Measurements from ENCODE around the gene CARM1. TPM values are rescaled to one million over a fixed set of nuclear protein-coding genes. Genes with fewer than 3 reads are reported as not detected.
"Not testable (repeated sequence)": the region's sequence is repeated elsewhere in the genome, so short reads cannot be mapped to it uniquely, and the experiment has no call there.

CARM1 gene
- total RNA-seq, 2 experiments from 2014 or later = 33.2 to 33.4 TPM

GRCh38 chr19:10850631-10851030 lies 20.7 kb upstream of the CARM1 start:
- CTCF ChIA-PET = interaction anchor here (1.9 to 7.8 kb wide), 3 partner anchors 11 to 15 kb away, joined by 6 to 60 read pairs (median 8); partner anchors contain the start of gene TMED1
- H3K36me3 Mint-ChIP-seq (ENCODE audit: low read depth) = peaks cover 7% of the 10 kb centered on the region

GRCh38 chr19:10852098-10852800 lies 19.1 kb upstream of the CARM1 start:
- Mint-ChIP-seq H3K27ac (no peak overlapping the region), H3K27me3 (ENCODE audit: low read depth) (no peaks in the 10 kb centered on the region), H3K4me3 (no peak overlapping the region), H3K4me1 (ENCODE audit: low read depth) (peaks cover 14% of the 10 kb centered on the region), H3K9me3 (ENCODE audit: insufficient read depth) (no peaks in the 10 kb centered on the region), H3K36me3 (ENCODE audit: low read depth) (no peaks in the 10 kb centered on the region)
- DNase-seq (no peak), ATAC-seq (no peak)
- ChIA-PET CTCF (interaction anchor here (1.9 to 7.8 kb wide), 2 partner anchors 13 to 16 kb away, joined by 6 to 60 read pairs; partner anchors contain the start of gene TMED1), POLR2A (no interaction called here)

More at GRCh38 chr19:10850631-10851030, 20.7 kb upstream of the CARM1 start:
- peaks cover 5% of the 10 kb centered on the region for H3K9me3 Mint-ChIP-seq (ENCODE audit: insufficient read depth)
- no peak overlapping the region for H3K4me3 Mint-ChIP-seq
- peaks cover 23% of the 10 kb centered on the region for H3K4me1 Mint-ChIP-seq (ENCODE audit: low read depth)
- peaks cover 3% of the 10 kb centered on the region for H3K27me3 Mint-ChIP-seq (ENCODE audit: low read depth)
- ATAC-seq (no peak), DNase-seq (no peak)
- POLR2A ChIA-PET = no interaction called here
- no peak overlapping the region for H3K27ac Mint-ChIP-seq

GRCh38 chr19:10852941-10853340 lies 18.4 kb upstream of the CARM1 start:
- no peak overlapping the region for H3K27ac Mint-ChIP-seq
- ChIA-PET CTCF (interaction anchor here (0.6 to 7.8 kb wide), 3 partner anchors 12 to 136 kb away, joined by 6 to 60 read pairs (median 23); partner anchors contain the start of gene DNM2), POLR2A (interaction anchor here (0.6 kb wide), 1 partner anchor 12 kb away, joined by 3 read pairs; no protein-coding TSS in a partner anchor)
- no peaks in the 10 kb centered on the region for H3K36me3 Mint-ChIP-seq (ENCODE audit: low read depth)
- DNase-seq = no peak
- no peaks in the 10 kb centered on the region for H3K9me3 Mint-ChIP-seq (ENCODE audit: insufficient read depth)
- no peak overlapping the region for H3K4me3 Mint-ChIP-seq
- no peaks in the 10 kb centered on the region for H3K27me3 Mint-ChIP-seq (ENCODE audit: low read depth)
- no peak for ATAC-seq
- H3K4me1 Mint-ChIP-seq (ENCODE audit: low read depth) = peaks cover 9% of the 10 kb centered on the region

GRCh38 chr19:10854350-10855089 lies 16.8 kb upstream of the CARM1 start:
- POLR2A ChIA-PET = interaction anchor here (0.6 kb wide), 1 partner anchor 94 kb away, joined by 3 read pairs; no protein-coding TSS in a partner anchor
- H3K27ac Mint-ChIP-seq = no peak overlapping the region
- CTCF ChIA-PET = interaction anchor here (0.8 to 7.8 kb wide), 6 partner anchors 9 to 153 kb away, joined by 3 to 60 read pairs (median 5); partner anchors contain the start of genes DNM2, QTRT1 and TMED1

GRCh38 chr19:10855879-10856522 lies 15.4 kb upstream of the CARM1 start:
- ATAC-seq (no peak), DNase-seq (peak; percentile 47)
- no peak overlapping the region for H3K4me3 Mint-ChIP-seq

More at GRCh38 chr19:10854350-10855089, 16.8 kb upstream of the CARM1 start:
- Mint-ChIP-seq H3K27me3 (ENCODE audit: low read depth) (no peaks in the 10 kb centered on the region), H3K9me3 (ENCODE audit: insufficient read depth) (no peaks in the 10 kb centered on the region), H3K4me3 (no peak overlapping the region), H3K4me1 (ENCODE audit: low read depth) (peaks cover 4% of the 10 kb centered on the region), H3K36me3 (ENCODE audit: low read depth) (no peaks in the 10 kb centered on the region)
- DNase-seq (no peak), ATAC-seq (no peak)

GRCh38 chr19:10856899-10857298 lies 14.5 kb upstream of the CARM1 start:
- CTCF ChIA-PET = interaction anchor here (2.7 to 7.8 kb wide), 3 partner anchors 8 to 140 kb away, joined by 18 to 60 read pairs (median 23); partner anchors contain the start of gene DNM2
- POLR2A ChIA-PET = interaction anchor here (1.3 kb wide), 1 partner anchor 17 kb away, joined by 4 read pairs; no protein-coding TSS in a partner anchor
- DNase-seq = not testable (repeated sequence)

More at GRCh38 chr19:10855879-10856522, 15.4 kb upstream of the CARM1 start:
- no peaks in the 10 kb centered on the region for H3K36me3 Mint-ChIP-seq (ENCODE audit: low read depth)
- POLR2A ChIA-PET = interaction anchor here (1.3 kb wide), 1 partner anchor 16 kb away, joined by 4 read pairs; no protein-coding TSS in a partner anchor
- H3K4me1 Mint-ChIP-seq (ENCODE audit: low read depth) = peaks cover 4% of the 10 kb centered on the region
- H3K27me3 Mint-ChIP-seq (ENCODE audit: low read depth) = no peaks in the 10 kb centered on the region
- no peaks in the 10 kb centered on the region for H3K9me3 Mint-ChIP-seq (ENCODE audit: insufficient read depth)
- no peak overlapping the region for H3K27ac Mint-ChIP-seq
- CTCF ChIA-PET = interaction anchor here (0.9 to 7.8 kb wide), 8 partner anchors 9 to 346 kb away, joined by 3 to 60 read pairs (median 4); partner anchors contain the start of genes DNM2 and TMED1

GRCh38 chr19:10858204-10858828 lies 13.0 kb upstream of the CARM1 start:
- ChIA-PET CTCF (interaction anchor here (0.6 to 2.7 kb wide), 25 partner anchors 9 to 589 kb away, joined by 3 to 26 read pairs (median 4); partner anchors contain the start of genes C19orf38, CARM1, DNM2 and QTRT1), POLR2A (interaction anchor here (0.9 to 1.3 kb wide), 2 partner anchors 23 to 141 kb away, joined by 4 to 5 read pairs; partner anchors contain the start of gene DNM2)
- peak overlapping the region; percentile 18 for H3K27ac Mint-ChIP-seq
- H3K9me3 Mint-ChIP-seq (ENCODE audit: insufficient read depth) = no peaks in the 10 kb centered on the region
- no peak overlapping the region for H3K4me3 Mint-ChIP-seq
- H3K27me3 Mint-ChIP-seq (ENCODE audit: low read depth) = no peaks in the 10 kb centered on the region
- no peak for ATAC-seq
- H3K4me1 Mint-ChIP-seq (ENCODE audit: low read depth) = peaks cover 7% of the 10 kb centered on the region
- peak; percentile 56 for DNase-seq
- no peaks in the 10 kb centered on the region for H3K36me3 Mint-ChIP-seq (ENCODE audit: low read depth)

More at GRCh38 chr19:10856899-10857298, 14.5 kb upstream of the CARM1 start:
- not testable (repeated sequence) for H3K4me3 Mint-ChIP-seq; ATAC-seq; H3K27me3 Mint-ChIP-seq (ENCODE audit: low read depth); H3K36me3 Mint-ChIP-seq (ENCODE audit: low read depth); H3K27ac Mint-ChIP-seq; H3K9me3 Mint-ChIP-seq (ENCODE audit: insufficient read depth); H3K4me1 Mint-ChIP-seq (ENCODE audit: low read depth)

GRCh38 chr19:10861103-10861651 lies 10.2 kb upstream of the CARM1 start:
- ATAC-seq (no peak), DNase-seq (peak; percentile 58)
- Mint-ChIP-seq H3K36me3 (ENCODE audit: low read depth) (no peaks in the 10 kb centered on the region), H3K27ac (no peak overlapping the region), H3K27me3 (ENCODE audit: low read depth) (no peaks in the 10 kb centered on the region), H3K9me3 (ENCODE audit: insufficient read depth) (no peaks in the 10 kb centered on the region), H3K4me1 (ENCODE audit: low read depth) (peaks cover 19% of the 10 kb centered on the region), H3K4me3 (no peak overlapping the region)
- ChIA-PET CTCF (interaction anchor here (1.2 to 12.8 kb wide), 5 partner anchors 9 to 520 kb away, joined by 3 to 195 read pairs (median 8); partner anchors contain the start of genes CARM1, DNM2 and TMED1), POLR2A (no interaction called here)

GRCh38 chr19:10862561-10863106 lies 8.7 kb upstream of the CARM1 start:
- CTCF ChIA-PET = interaction anchor here (2.0 to 12.8 kb wide), 3 partner anchors 12 to 144 kb away, joined by 4 to 195 read pairs (median 8); partner anchors contain the start of gene DNM2
- no peak for ATAC-seq
- Mint-ChIP-seq H3K36me3 (ENCODE audit: low read depth) (no peaks in the 10 kb centered on the region), H3K4me3 (no peak overlapping the region), H3K9me3 (ENCODE audit: insufficient read depth) (no peaks in the 10 kb centered on the region), H3K4me1 (ENCODE audit: low read depth) (peaks cover 19% of the 10 kb centered on the region), H3K27ac (no peak overlapping the region), H3K27me3 (ENCODE audit: low read depth) (no peaks in the 10 kb centered on the region)
- POLR2A ChIA-PET = no interaction called here
- no peak for DNase-seq

GRCh38 chr19:10863107-10863717 lies 8.1 kb upstream of the CARM1 start:
- ChIA-PET CTCF (interaction anchor here (1.0 to 12.8 kb wide), 12 partner anchors 10 to 161 kb away, joined by 3 to 195 read pairs (median 16); partner anchors contain the start of genes C19orf38, DNM2, QTRT1 and TMED1), POLR2A (interaction anchor here (1.9 kb wide), 1 partner anchor 145 kb away, joined by 10 read pairs; the partner anchor contains the start of gene DNM2)
- H3K4me1 Mint-ChIP-seq (ENCODE audit: low read depth) = peaks cover 23% of the 10 kb centered on the region
- H3K27me3 Mint-ChIP-seq (ENCODE audit: low read depth) = no peaks in the 10 kb centered on the region
- no peak for ATAC-seq
- no peak for DNase-seq
- no peak overlapping the region for H3K27ac Mint-ChIP-seq
- H3K36me3 Mint-ChIP-seq (ENCODE audit: low read depth) = no peaks in the 10 kb centered on the region
- no peaks in the 10 kb centered on the region for H3K9me3 Mint-ChIP-seq (ENCODE audit: insufficient read depth)
- H3K4me3 Mint-ChIP-seq = no peak overlapping the region

Data from activated CD8-positive, alpha-beta T cell treated with anti-CD3 and anti-CD28 coated beads, Interleukin-2, amount 10 ng/mL, durations not matched to agents 7 days and 5 days (primary cell).